Liver (tissue), 3 donors: ENCODE results near the gene S100A5.

Experiments used
- CTCF ChIP-seq: fragments of 150-350 bp; IDR thresholded peaks from 2 replicates; pipeline ENCODE4 v1.5.1; 2017; ENCODE audit warnings: improper control_type of control experiment, low read depth, low read length; ENCODE audit not compliant: missing input control
- RAD21 ChIP-seq, 2 donors: IDR thresholded peaks; 2 replicates each; pipeline ENCODE4 v1.6.1; 2016; ENCODE audit warnings: antibody characterized with exemption in 2 of 2, mild to moderate bottlenecking in 2 of 2
- donor health status: healthy.
- donor health status: healthy.

GRCh38 chr1:153520818-153521476 lies 19.8 kb downstream of the S100A5 start:
- TF ChIP-seq CTCF, result no peak
- TF ChIP-seq RAD21 (IDR thresholded peaks at IDR 0.05), result no peak
